Fibroblast of lung (primary cell): Measurements from ENCODE around the gene FNTB. TPM values are rescaled to one million over a fixed set of nuclear protein-coding genes. Genes with fewer than 3 reads are reported as not detected.

Source experiments
- DNase-seq, 2 donors: peaks; one replicate each; pipeline versions ENCODE4 v3.0.0 to v3.0.0-alpha.2; 2010; ENCODE audit warnings: low read depth in 2 of 2
- H2AFZ ChIP-seq: 2 replicates; pipeline ENCODE4 v1.5.1; 2012; ENCODE audit warnings: low read length, control low read depth, inconsistent platforms
- H3K27ac ChIP-seq: 2 replicates; pipeline ENCODE4 v1.5.1; 2011; ENCODE audit warnings: low read length, control low read depth; ENCODE audit not compliant: insufficient read depth
- H3K27me3 ChIP-seq: 2 replicates; pipeline ENCODE4 v1.5.1; 2011; ENCODE audit warnings: mild to moderate bottlenecking, low read length; ENCODE audit not compliant: control insufficient read depth, insufficient read depth
- H3K36me3 ChIP-seq: 2 replicates; pipeline ENCODE4 v1.5.1; 2011; ENCODE audit warnings: low read length; ENCODE audit not compliant: control insufficient read depth, insufficient read depth
- H3K4me1 ChIP-seq: 2 replicates; pipeline ENCODE4 v1.5.1; 2011; ENCODE audit warnings: low read length; ENCODE audit not compliant: control insufficient read depth, insufficient read depth; ENCODE audit errors: extremely low read depth
- H3K4me2 ChIP-seq: 2 replicates; pipeline ENCODE4 v1.5.1; 2011; ENCODE audit warnings: low read length, control low read depth; ENCODE audit not compliant: insufficient read depth; ENCODE audit errors: extremely low read depth
- H3K4me3 ChIP-seq, 4 experiments: fragments of 200-600 bp in 1 of 4; sonication (generic) in 1 of 4; replicated peaks in 1 of 4; 2 replicates each; pipeline ENCODE4 v1.5.1; 2011 to 2016; ENCODE audit warnings: low read length in 4 of 4, low read depth in 3 of 4, mild to moderate bottlenecking in 3 of 4, control low read depth in 2 of 4, inconsistent platforms in 1 of 4, mixed read lengths in 1 of 4; ENCODE audit not compliant: insufficient read depth in 1 of 4; ENCODE audit errors: control extremely low read depth in 1 of 4
- H3K79me2 ChIP-seq: 2 replicates; pipeline ENCODE4 v1.5.1; 2012; ENCODE audit warnings: mild to moderate bottlenecking, low read length, inconsistent platforms; ENCODE audit not compliant: control insufficient read depth, insufficient read depth
- H3K9ac ChIP-seq: 2 replicates; pipeline ENCODE4 v1.5.1; 2011; ENCODE audit warnings: mild to moderate bottlenecking, low read length, control low read depth; ENCODE audit not compliant: insufficient read depth
- H3K9me3 ChIP-seq: 2 replicates; pipeline ENCODE4 v1.5.1; 2012; ENCODE audit warnings: low read depth, low read length; ENCODE audit not compliant: control insufficient read depth, insufficient read depth
- H4K20me1 ChIP-seq: 2 replicates; pipeline ENCODE4 v1.5.1; 2011; ENCODE audit warnings: low read length; ENCODE audit not compliant: control insufficient read depth, insufficient read depth; ENCODE audit errors: extremely low read depth
- EZH2 ChIP-seq: IDR thresholded peaks from 2 replicates; pipeline ENCODE4 v1.5.1; 2012; ENCODE audit warnings: low read length, control low read depth, mild to moderate bottlenecking; ENCODE audit errors: missing control alignments
- polyA plus RNA-seq, 2 donors: library from polyadenylated mRNA; depleted of rRNA in 1 of 2; stranded (reverse) in 1 of 2; unstranded in 1 of 2; fragments of >200 nt; gene quantifications; 2 replicates each; pipeline ENCODE4 v1.2.1, GENCODE V29; 2011 to 2012; ENCODE audit warnings: missing spikeins in 1 of 2
- total RNA-seq: library from RNA; depleted of rRNA; stranded (reverse); fragments of >200 nt; gene quantifications from 2 replicates; pipeline ENCODE4 v1.2.1, GENCODE V29; 2014
- TF ChIP-seq, protein P1 (sequence below), 2 donors: IDR thresholded peaks in 1 of 2; conservative IDR thresholded peaks in 1 of 2; 1 replicate in 1 of 2; 2 replicates in 1 of 2; pipeline ENCODE4 v1.5.1; 2011 to 2012; ENCODE audit warnings: low read length in 2 of 2, control low read depth in 1 of 2, inconsistent platforms in 1 of 2, low read depth in 1 of 2, mild to moderate bottlenecking in 1 of 2

Gene FNTB
- total and polyA plus RNA-seq, 2 donors (not counting 1 experiment from before 2014, with no cell fraction given): 8.8 to 13.2 TPM

DNA sequence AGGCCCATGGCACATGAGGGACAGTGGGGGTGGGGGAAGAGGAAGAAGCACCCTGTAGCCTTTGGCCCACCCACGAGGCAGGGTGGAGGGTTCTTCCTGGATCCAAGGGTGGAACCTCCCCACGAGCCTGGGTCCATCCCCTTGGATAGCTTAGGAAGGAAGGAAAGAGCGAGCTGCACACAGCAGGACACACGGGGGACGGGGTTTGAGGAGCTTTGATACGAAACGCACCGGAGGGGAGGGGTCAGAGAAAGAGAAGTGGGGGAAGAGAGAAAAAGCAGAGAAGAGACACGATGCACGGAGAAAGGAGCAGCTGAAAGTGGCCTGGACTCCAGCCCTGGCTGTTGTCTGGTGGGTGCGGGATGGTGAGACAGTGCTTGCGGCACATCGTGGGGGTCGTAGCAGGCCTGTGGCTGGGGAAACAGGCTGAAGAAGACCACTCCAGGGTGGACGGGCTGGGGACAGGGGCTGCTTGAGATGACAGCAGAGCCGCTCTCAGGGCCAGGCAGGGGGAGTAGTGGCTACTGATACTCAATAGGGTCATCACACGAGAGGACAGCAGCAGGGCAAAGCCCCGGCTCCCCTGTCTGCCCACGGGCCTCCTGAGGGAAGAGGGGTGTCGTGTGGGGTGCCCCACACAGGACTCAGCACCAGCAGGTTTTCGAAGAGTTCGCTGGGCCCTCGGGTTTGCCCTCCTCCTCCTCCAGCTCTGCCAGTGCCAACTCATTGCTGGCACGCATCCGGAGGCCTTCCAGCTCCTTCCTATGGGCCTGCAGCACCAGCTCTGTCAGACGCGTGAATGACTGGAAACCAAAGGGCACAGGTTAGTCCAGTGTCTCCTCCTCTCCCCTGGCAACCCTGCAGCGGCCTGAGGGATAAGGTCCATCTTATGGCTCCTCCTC lies 38.7 kb upstream of the FNTB start:
- Histone ChIP-seq H3K27me3 (no peaks in the 10 kb centered on the region), H3K4me2 (no peak overlapping the region), H2AFZ (no peak overlapping the region), H3K79me2 (no peaks in the 10 kb centered on the region), H3K4me3 (no peak overlapping the region), H4K20me1 (no peaks in the 10 kb centered on the region), H3K4me1 (no peaks in the 10 kb centered on the region), H3K36me3 (no peaks in the 10 kb centered on the region), H3K9ac (no peak overlapping the region), H3K27ac (no peak overlapping the region), H3K9me3 (no peaks in the 10 kb centered on the region)
- no peak for DNase-seq
- TF ChIP-seq EZH2: no peak
- TF ChIP-seq, protein P1, sequence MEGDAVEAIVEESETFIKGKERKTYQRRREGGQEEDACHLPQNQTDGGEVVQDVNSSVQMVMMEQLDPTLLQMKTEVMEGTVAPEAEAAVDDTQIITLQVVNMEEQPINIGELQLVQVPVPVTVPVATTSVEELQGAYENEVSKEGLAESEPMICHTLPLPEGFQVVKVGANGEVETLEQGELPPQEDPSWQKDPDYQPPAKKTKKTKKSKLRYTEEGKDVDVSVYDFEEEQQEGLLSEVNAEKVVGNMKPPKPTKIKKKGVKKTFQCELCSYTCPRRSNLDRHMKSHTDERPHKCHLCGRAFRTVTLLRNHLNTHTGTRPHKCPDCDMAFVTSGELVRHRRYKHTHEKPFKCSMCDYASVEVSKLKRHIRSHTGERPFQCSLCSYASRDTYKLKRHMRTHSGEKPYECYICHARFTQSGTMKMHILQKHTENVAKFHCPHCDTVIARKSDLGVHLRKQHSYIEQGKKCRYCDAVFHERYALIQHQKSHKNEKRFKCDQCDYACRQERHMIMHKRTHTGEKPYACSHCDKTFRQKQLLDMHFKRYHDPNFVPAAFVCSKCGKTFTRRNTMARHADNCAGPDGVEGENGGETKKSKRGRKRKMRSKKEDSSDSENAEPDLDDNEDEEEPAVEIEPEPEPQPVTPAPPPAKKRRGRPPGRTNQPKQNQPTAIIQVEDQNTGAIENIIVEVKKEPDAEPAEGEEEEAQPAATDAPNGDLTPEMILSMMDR (conservative IDR thresholded peaks at IDR 0.05 in 1 of 2, IDR thresholded peaks at IDR 0.05 in 1 of 2; ENCODE audit: low read depth in 1 of 2, low read length in 2 of 2): no peak

DNA sequence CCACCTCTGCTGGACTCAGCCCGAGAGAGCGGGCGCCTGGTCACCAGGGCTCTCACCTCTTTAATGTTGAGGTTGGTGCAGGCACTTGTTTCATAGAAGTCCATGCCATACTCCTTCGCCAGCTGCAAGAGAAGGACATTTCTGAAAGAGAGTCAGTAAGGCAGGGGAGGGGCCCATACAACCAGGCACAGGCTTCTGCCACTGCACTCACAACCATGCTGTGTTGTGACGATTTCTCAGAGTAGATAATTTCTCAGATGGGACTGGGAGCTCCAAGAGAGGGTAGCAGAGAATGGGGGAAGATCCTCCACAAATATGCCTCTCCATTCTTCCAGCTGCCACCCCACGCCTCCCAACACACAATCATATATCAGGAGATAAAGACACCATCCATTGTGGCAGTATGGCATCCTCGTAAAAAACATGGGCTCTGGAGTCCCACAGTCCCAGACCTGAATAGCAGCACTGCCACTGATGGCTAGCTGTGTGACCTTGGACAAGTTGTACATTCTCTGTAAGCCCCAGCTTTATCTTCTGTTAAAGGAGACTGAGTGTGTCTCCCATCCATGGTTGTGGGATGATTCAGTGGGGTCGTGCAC lies 38.0 kb upstream of the FNTB start:
- Histone ChIP-seq H2AFZ (no peak overlapping the region), H3K79me2 (no peaks in the 10 kb centered on the region), H3K9ac (no peak overlapping the region), H3K27ac (no peak overlapping the region), H4K20me1 (no peaks in the 10 kb centered on the region), H3K9me3 (no peaks in the 10 kb centered on the region), H3K4me2 (no peak overlapping the region), H3K4me1 (no peaks in the 10 kb centered on the region), H3K4me3 (no peak overlapping the region), H3K36me3 (no peaks in the 10 kb centered on the region), H3K27me3 (no peaks in the 10 kb centered on the region)
- DNase-seq: no peak
- no peak for TF ChIP-seq EZH2

DNA sequence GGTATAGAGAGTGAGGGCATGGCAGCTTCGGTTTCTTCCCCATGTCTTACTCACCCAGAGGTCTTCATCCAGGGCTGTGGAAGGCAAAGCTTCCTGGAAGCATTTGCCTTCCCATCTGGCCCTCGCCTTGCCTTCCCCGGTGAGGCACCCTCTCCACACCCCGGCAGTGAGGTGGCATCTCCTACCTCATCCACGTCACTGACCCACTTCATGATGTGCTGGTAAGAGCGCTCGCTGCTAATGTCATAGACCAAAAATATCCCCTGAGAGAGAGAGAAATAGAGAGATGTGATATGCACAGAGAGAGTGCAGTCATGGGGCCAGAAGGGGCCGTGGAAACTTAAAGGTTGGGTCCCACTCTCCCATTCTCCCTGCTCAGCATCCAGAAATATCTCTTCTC lies 35.8 kb upstream of the FNTB start:
- H2AFZ ChIP-seq: no peak overlapping the region
- peaks cover 1% of the 10 kb centered on the region for H4K20me1 ChIP-seq
- H3K36me3 ChIP-seq: no peaks in the 10 kb centered on the region
- TF ChIP-seq EZH2: no peak
- TF ChIP-seq, protein P1 (conservative IDR thresholded peaks at IDR 0.05 in 1 of 2, IDR thresholded peaks at IDR 0.05 in 1 of 2; ENCODE audit: low read depth in 1 of 2, low read length in 2 of 2): no peak
- H3K4me3 ChIP-seq: no peak overlapping the region
- no peaks in the 10 kb centered on the region for H3K27me3 ChIP-seq
- H3K27ac ChIP-seq: no peak overlapping the region
- H3K4me1 ChIP-seq: no peaks in the 10 kb centered on the region
- no peak overlapping the region for H3K4me2 ChIP-seq
- H3K79me2 ChIP-seq: no peaks in the 10 kb centered on the region
- no peaks in the 10 kb centered on the region for H3K9me3 ChIP-seq
- no peak for DNase-seq
- no peak overlapping the region for H3K9ac ChIP-seq
